SU-DHL-6 (cell line): ENCODE results near the gene EXTL2.

Source experiments
- CTCF ChIP-seq: fragments of 200-600 bp; sonication (generic); IDR thresholded peaks from one replicate; pipeline ENCODE4 v1.5.1; 2017; ENCODE audit warnings: antibody characterized with exemption, mild to moderate bottlenecking, low read length, moderate library complexity; ENCODE audit not compliant: insufficient read depth, poor library complexity, severe bottlenecking
- EZH2phosphoT487 ChIP-seq: fragments of 200-600 bp; sonication (generic), shearing (Covaris generic); conservative IDR thresholded peaks from 2 replicates; pipeline ENCODE4 v1.6.1; 2018; ENCODE audit warnings: mild to moderate bottlenecking, antibody characterized with exemption, low read length, moderate library complexity, mixed read lengths

GRCh38 chr1:100882698-100883097 is 11.9 kb downstream of the EXTL2 start:
- TF ChIP-seq EZH2phosphoT487 = no peak
- TF ChIP-seq CTCF = no peak
